HG03196 (cell line): Measurements from ENCODE around the gene ITCH.
"Not testable (repeated sequence)": the region's sequence is repeated elsewhere in the genome, so short reads cannot be mapped to it uniquely, and the experiment has no call there.

Experiments used
- ATAC-seq: cut with Tn5 transposase; IDR thresholded peaks from one replicate; pipeline ENCODE4 v1.9.1; 2021; ENCODE audit not compliant: unreplicated experiment

The ITCH gene

GRCh38 chr20:34449674-34450592 lies 86.9 kb downstream of the ITCH start:
- no peak for ATAC-seq

- ATAC-seq: no peak
These were observed 89.4 kb downstream of the ITCH start for GRCh38 chr20:34452281-34452982.

- no peak for ATAC-seq
These were observed 95.6 kb downstream of the ITCH start for GRCh38 chr20:34458631-34459030.

- no peak for ATAC-seq
These were observed 96.3 kb downstream of the ITCH start for GRCh38 chr20:34459209-34459897.

- ATAC-seq: no peak
These were observed 98.7 kb downstream of the ITCH start for GRCh38 chr20:34461779-34462087.

- ATAC-seq: no peak
These were observed 105.9 kb downstream of the ITCH start for GRCh38 chr20:34468951-34469350.

- ATAC-seq: no peak
These were observed 109.3 kb downstream of the ITCH start for GRCh38 chr20:34472246-34472925.

GRCh38 chr20:34473262-34473883 lies 110.3 kb downstream of the ITCH start:
- ATAC-seq: no peak

- peak; percentile 64 for ATAC-seq
These were observed 113.1 kb downstream of the ITCH start for GRCh38 chr20:34475979-34476736.

GRCh38 chr20:34479627-34480026 lies 116.6 kb downstream of the ITCH start:
- no peak for ATAC-seq

GRCh38 chr20:34482154-34482553 lies 119.1 kb downstream of the ITCH start:
- ATAC-seq: not testable (repeated sequence)

GRCh38 chr20:34483585-34484220 lies 120.6 kb downstream of the ITCH start:
- ATAC-seq: not testable (repeated sequence)

GRCh38 chr20:34485068-34485634 lies 122.1 kb downstream of the ITCH start:
- no peak for ATAC-seq

- no peak for ATAC-seq
These were observed 128.3 kb downstream of the ITCH start for GRCh38 chr20:34491226-34491931.

- no peak for ATAC-seq
These were observed 128.9 kb downstream of the ITCH start for GRCh38 chr20:34491932-34492509.

GRCh38 chr20:34493646-34494045 lies 130.6 kb downstream of the ITCH start:
- no peak for ATAC-seq

GRCh38 chr20:34495307-34495706 lies 132.2 kb downstream of the ITCH start:
- no peak for ATAC-seq

- ATAC-seq: no peak
These were observed 132.8 kb downstream of the ITCH start for GRCh38 chr20:34495916-34496315.
